Right lobe of liver (tissue), 6 donors: ENCODE data around the gene ADM. TPM values are rescaled to one million over a fixed set of nuclear protein-coding genes. Genes with fewer than 3 reads are reported as not detected.
A peak's percentile ranks its signal among the peaks of the same experiment; 100 is the strongest.

Experiments
- ATAC-seq, 4 donors: fragments of 200-7000 bp; cut with Tn5 transposase; one replicate each; pipeline ENCODE4 v1.9.1; 2020; ENCODE audit warnings: mild to moderate bottlenecking in 4 of 4, moderate library complexity in 4 of 4
- DNase-seq, 3 donors: peaks; one replicate each; pipeline ENCODE4 v3.0.0-alpha.2; 2020
- H3K27ac ChIP-seq, 3 donors: fragments of 200-600 bp; one replicate each; pipeline ENCODE4 v1.8.0; 2022
- H3K27me3 ChIP-seq, 2 donors: fragments of 200-600 bp; one replicate each; pipeline ENCODE4 v1.8.0; 2022
- H3K36me3 ChIP-seq, 4 donors: fragments of 200-600 bp; sonication (generic) in 1 of 4; one replicate each; pipeline versions ENCODE4 v1.5.1 to v1.8.0; 2017 to 2022; ENCODE audit warnings: control low read depth in 1 of 4
- H3K4me1 ChIP-seq, 4 donors: fragments of 200-600 bp; sonication (generic) in 1 of 4; one replicate each; pipeline versions ENCODE4 v1.5.1 to v1.8.0; 2017 to 2022; ENCODE audit warnings: control low read depth in 1 of 4
- H3K4me3 ChIP-seq, 3 donors: fragments of 200-600 bp; one replicate each; pipeline ENCODE4 v1.8.0; 2022
- H3K9me3 ChIP-seq, 4 donors: fragments of 200-600 bp; sonication (generic) in 1 of 4; one replicate each; pipeline versions ENCODE4 v1.5.1 to v1.8.0; 2017 to 2022; ENCODE audit warnings: control low read depth in 1 of 4
- CTCF ChIP-seq, 4 donors: fragments of 200-600 bp in 3 of 4; fragments of 450-650 bp in 1 of 4; IDR thresholded peaks; one replicate each; pipeline versions ENCODE4 v1.5.1 to v1.8.0; 2016 to 2022; ENCODE audit warnings: antibody characterized with exemption in 4 of 4, mild to moderate bottlenecking in 2 of 4
- POLR2A ChIP-seq: fragments of 450-650 bp; IDR thresholded peaks from one replicate; pipeline ENCODE4 v1.6.1; 2017; ENCODE audit warnings: antibody characterized with exemption, mild to moderate bottlenecking
- whole genome bisulfite sequencing: methylation state at CpG from one replicate; pipeline ENCODE4 v1.1.6; 2018; ENCODE audit warnings: low coverage, low lambda C conversion rate; ENCODE audit not compliant: insufficient coverage; ENCODE audit errors: missing lambda C conversion rate; 5-methylcytosine and 5-hydroxymethylcytosine counted together
- intact Hi-C, 2 donors: fragments of 100-400 bp; cut with DNase I; formaldehyde crosslinking; loops; one replicate each; pipeline versions ENCODE4 v1.11.2 to v1.14.1; 2022
- total RNA-seq, 6 experiments: library from RNA; depleted of rRNA in 2 of 6; stranded (reverse); fragments of >200 nt in 2 of 6; fragmentation: NEBNext Ultra II Directional in 3 of 6; extraction: Animal tissue kit (Norgen Biotek cat#: 25700) in 3 of 6; gene quantifications; one replicate each; pipeline versions ENCODE4 v1.1.0 to v1.2.4, GENCODE V29; 2016 to 2023
- donor health status: DM: no; HTN: yes; CAD: no.
- donor health status: DM: no; HTN: no; CAD: no.
- donor health status: DM: no; HTN: no; CAD: no.
- donor health status: DM: no; HTN: yes; CAD: no.
- donor health status: DM: no; HTN: yes; CAD: no.

Gene ADM
- total RNA-seq, 6 experiments from 2014 or later, result 7.9 to 82.6 (median 21.6) TPM

DNA sequence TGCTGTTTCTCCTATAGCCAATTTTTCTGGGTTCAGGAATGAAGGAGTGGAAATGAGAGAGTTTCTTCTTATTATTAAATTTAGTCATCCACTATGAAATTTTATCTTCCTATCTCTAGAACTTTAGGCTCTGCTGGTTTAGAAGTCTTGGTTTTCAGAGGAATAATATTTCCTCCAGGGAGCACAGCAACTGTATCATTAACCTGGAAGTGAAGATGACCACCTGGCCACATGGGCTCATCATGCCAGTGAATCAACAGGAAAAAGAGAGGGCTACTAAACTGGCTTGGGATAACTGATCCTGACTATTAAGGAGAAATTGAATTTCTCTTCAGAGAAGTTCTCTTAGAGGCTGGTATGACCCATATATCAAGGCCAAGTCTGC is 44.4 kb downstream of the ADM start:
- no peak overlapping the region for H3K4me3 ChIP-seq
- H3K27ac ChIP-seq, result no peak overlapping the region
- intact Hi-C loops, result no loop called here
- H3K36me3 ChIP-seq, result no peaks in the 10 kb centered on the region
- H3K27me3 ChIP-seq, result no peaks in the 10 kb centered on the region
- ATAC-seq (no peak), DNase-seq (no peak)
- H3K4me1 ChIP-seq, result peaks cover 0 to 15% (median 3%) of the 10 kb centered on the region in 4 donors
- H3K9me3 ChIP-seq, result no peaks in the 10 kb centered on the region
- TF ChIP-seq CTCF (IDR thresholded peaks at IDR 0.05) (no peak), POLR2A (no peak)

- Histone ChIP-seq H3K9me3 (no peaks in the 10 kb centered on the region), H3K4me3 (no peak overlapping the region), H3K27ac (no peak overlapping the region), H3K36me3 (no peaks in the 10 kb centered on the region), H3K27me3 (no peaks in the 10 kb centered on the region), H3K4me1 (peaks cover 0 to 15% (median 3%) of the 10 kb centered on the region in 4 donors)
- ATAC-seq (no peak), DNase-seq (no peak)
- intact Hi-C loops, result no loop called here
- TF ChIP-seq CTCF (IDR thresholded peaks at IDR 0.05) (no peak), POLR2A (no peak)
- 89% methylated on average over 1 of the region's 1 CpG for WGBS
Observed at GRCh38 chr11:10349806-10350205, 44.9 kb downstream of the ADM start.

DNA sequence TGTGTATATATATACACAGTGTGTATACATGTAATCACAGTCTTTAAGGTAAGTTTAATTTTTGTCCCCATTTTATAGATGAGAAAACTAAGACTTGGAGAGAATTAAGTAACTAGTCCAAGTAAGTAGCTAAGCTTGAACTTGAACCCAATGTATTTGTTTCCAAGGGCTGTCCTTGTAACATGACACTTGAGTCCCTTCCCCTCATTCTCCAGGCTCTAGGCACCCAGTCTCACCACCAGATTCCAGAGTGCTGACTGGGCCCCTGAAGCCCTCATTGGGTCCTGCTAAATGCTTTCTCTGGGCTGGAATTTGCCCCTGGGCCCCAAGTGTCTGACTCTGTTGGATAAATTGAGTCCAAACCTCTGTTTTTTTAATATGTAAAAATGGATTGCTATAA is 45.5 kb downstream of the ADM start:
- no peak for DNase-seq
- TF ChIP-seq POLR2A, result no peak
- no peak for TF ChIP-seq CTCF (IDR thresholded peaks at IDR 0.05)
- intact Hi-C loops, result no loop called here
- Histone ChIP-seq H3K4me3 (no peak overlapping the region), H3K9me3 (no peaks in the 10 kb centered on the region), H3K4me1 (peaks cover 0 to 15% (median 3%) of the 10 kb centered on the region in 4 donors), H3K27ac (no peak overlapping the region), H3K36me3 (no peaks in the 10 kb centered on the region), H3K27me3 (no peaks in the 10 kb centered on the region)
- ATAC-seq, result no peak

DNA sequence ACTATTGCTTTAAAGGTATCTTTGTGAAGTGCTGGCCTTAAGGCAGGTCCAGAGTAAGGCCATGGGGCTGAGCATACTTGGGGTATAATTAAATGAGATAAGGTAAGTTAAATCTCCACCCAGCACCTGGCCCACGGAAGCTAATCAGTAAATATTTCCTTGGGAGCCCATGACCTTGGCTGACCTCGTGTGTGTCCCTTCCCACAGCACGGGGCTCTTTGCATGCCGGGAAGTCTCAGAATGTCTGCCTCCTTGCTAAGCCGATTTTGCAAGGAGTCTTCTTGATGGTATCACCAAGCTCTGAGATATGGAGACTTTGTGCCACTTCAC is 46.5 kb downstream of the ADM start:
- DNase-seq (peak in 2 of 3 donors; percentile 27 to 56), ATAC-seq (peak; percentile 52 to 74 (median 69))
- Histone ChIP-seq H3K36me3 (no peaks in the 10 kb centered on the region), H3K27me3 (no peaks in the 10 kb centered on the region), H3K4me1 (peaks cover 0 to 15% (median 3%) of the 10 kb centered on the region in 4 donors), H3K27ac (peak overlapping the region; percentile 77 to 96 (median 88)), H3K4me3 (peak overlapping the region in 1 of 3 donors; percentile 0), H3K9me3 (no peaks in the 10 kb centered on the region)
- intact Hi-C loops, result no loop called here
- no peak for TF ChIP-seq CTCF (IDR thresholded peaks at IDR 0.05)
- WGBS, result 38% methylated on average over 5 of the region's 5 CpGs
